ENCODE data around the gene TAMM41.
"Not testable (repeated sequence)": the region's sequence is repeated elsewhere in the genome, so short reads cannot be mapped to it uniquely, and the experiment has no call there.

DNA sequence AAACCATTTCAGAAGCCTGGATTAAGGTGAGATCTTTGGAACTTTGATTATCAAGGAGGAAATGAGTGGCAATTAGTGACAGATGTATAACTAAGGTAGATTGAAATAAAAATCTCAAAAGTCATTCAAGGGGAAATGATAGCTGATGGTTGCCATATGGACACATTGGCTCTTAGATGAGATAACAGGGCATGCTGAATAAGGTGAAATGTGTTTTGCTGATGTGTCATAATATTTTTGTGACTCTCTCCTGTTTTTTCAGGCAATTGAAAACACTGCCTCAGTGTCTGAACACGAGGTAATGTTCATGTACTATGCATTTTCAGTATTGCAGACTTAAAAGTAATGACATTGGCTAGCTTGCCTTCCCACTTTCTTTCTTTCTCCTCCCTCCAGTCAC, 13.5 kb upstream of the TAMM41 start:
- TF ChIP-seq, protein P1, sequence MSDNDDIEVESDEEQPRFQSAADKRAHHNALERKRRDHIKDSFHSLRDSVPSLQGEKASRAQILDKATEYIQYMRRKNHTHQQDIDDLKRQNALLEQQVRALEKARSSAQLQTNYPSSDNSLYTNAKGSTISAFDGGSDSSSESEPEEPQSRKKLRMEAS (IDR thresholded peaks at IDR 0.05; ENCODE audit: low read depth, low read length) = not testable (repeated sequence)
- TF ChIP-seq, protein P2, sequence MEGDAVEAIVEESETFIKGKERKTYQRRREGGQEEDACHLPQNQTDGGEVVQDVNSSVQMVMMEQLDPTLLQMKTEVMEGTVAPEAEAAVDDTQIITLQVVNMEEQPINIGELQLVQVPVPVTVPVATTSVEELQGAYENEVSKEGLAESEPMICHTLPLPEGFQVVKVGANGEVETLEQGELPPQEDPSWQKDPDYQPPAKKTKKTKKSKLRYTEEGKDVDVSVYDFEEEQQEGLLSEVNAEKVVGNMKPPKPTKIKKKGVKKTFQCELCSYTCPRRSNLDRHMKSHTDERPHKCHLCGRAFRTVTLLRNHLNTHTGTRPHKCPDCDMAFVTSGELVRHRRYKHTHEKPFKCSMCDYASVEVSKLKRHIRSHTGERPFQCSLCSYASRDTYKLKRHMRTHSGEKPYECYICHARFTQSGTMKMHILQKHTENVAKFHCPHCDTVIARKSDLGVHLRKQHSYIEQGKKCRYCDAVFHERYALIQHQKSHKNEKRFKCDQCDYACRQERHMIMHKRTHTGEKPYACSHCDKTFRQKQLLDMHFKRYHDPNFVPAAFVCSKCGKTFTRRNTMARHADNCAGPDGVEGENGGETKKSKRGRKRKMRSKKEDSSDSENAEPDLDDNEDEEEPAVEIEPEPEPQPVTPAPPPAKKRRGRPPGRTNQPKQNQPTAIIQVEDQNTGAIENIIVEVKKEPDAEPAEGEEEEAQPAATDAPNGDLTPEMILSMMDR (IDR thresholded peaks at IDR 0.05; ENCODE audit: low read depth, low read length) = not testable (repeated sequence)
- not testable (repeated sequence) for TF ChIP-seq POLR2A (IDR thresholded peaks at IDR 0.05; ENCODE audit: extremely low read depth, insufficient read length)
